Stimulated activated memory B cell treated with anti-CD40 and anti-IgM and Interleukin-4, amounts not matched to agents 10 μg/mL and 1 μg/mL and 100 μg/mL, for 72 hours (primary cell): ENCODE data around the gene NCAPG2.

Source experiments
- ATAC-seq: fragments of 150-1000 bp; cut with Tn5 transposase; 2 replicates; pipeline ENCODE4 v1.10.0; 2021
- H3K27ac Mint-ChIP-seq: one replicate; pipeline ENCODE4 v1.8.0; 2022; ENCODE audit warnings: mild to moderate bottlenecking, mixed read lengths
- H3K27me3 Mint-ChIP-seq: one replicate; pipeline ENCODE4 v1.8.0; 2022; ENCODE audit warnings: mixed read lengths
- H3K36me3 Mint-ChIP-seq: one replicate; pipeline ENCODE4 v1.8.0; 2022; ENCODE audit warnings: mixed read lengths
- H3K4me1 Mint-ChIP-seq: one replicate; pipeline ENCODE4 v1.8.0; 2022; ENCODE audit warnings: mixed read lengths
- H3K4me3 Mint-ChIP-seq: one replicate; pipeline ENCODE4 v1.8.0; 2022; ENCODE audit warnings: mild to moderate bottlenecking, moderate library complexity, mixed read lengths
- H3K9me3 Mint-ChIP-seq: one replicate; pipeline ENCODE4 v1.8.0; 2022; ENCODE audit warnings: mixed read lengths

NCAPG2 gene

GRCh38 chr7:158704524-158705233, at the start of gene NCAPG2:
Gene NCAPG2, minus strand, starts transcription at chr7:158704804. Its CDS starts 2,905 bp downstream, at chr7:158701899.
- Mint-ChIP-seq H3K36me3 (peaks cover 9% of the 10 kb centered on the region), H3K27me3 (no peaks in the 10 kb centered on the region), H3K4me3 (peak within 1 kb of the TSS; percentile 93), H3K4me1 (peaks cover 24% of the 10 kb centered on the region), H3K27ac (peak within 1 kb of the TSS; percentile 96), H3K9me3 (peaks cover 5% of the 10 kb centered on the region)
- ATAC-seq = peak; percentile 99

GRCh38 chr7:158753900-158754299, 49.3 kb upstream of the NCAPG2 start:
- Mint-ChIP-seq H3K27ac (no peak overlapping the region), H3K9me3 (no peaks in the 10 kb centered on the region), H3K27me3 (no peaks in the 10 kb centered on the region), H3K4me3 (no peak overlapping the region), H3K36me3 (peaks cover 44% of the 10 kb centered on the region), H3K4me1 (no peaks in the 10 kb centered on the region)
- no peak for ATAC-seq

GRCh38 chr7:158751751-158752150, 47.1 kb upstream of the NCAPG2 start:
- H3K27ac Mint-ChIP-seq = no peak overlapping the region
- no peaks in the 10 kb centered on the region for H3K9me3 Mint-ChIP-seq
- H3K27me3 Mint-ChIP-seq = no peaks in the 10 kb centered on the region
- H3K4me1 Mint-ChIP-seq = no peaks in the 10 kb centered on the region
- peaks cover 36% of the 10 kb centered on the region for H3K36me3 Mint-ChIP-seq
- no peak overlapping the region for H3K4me3 Mint-ChIP-seq
- ATAC-seq = no peak

- Mint-ChIP-seq H3K9me3 (no peaks in the 10 kb centered on the region), H3K4me3 (no peak overlapping the region), H3K36me3 (peaks cover 37% of the 10 kb centered on the region), H3K4me1 (no peaks in the 10 kb centered on the region), H3K27me3 (no peaks in the 10 kb centered on the region), H3K27ac (no peak overlapping the region)
- no peak for ATAC-seq
Observed at GRCh38 chr7:158751199-158751598, 46.6 kb upstream of the NCAPG2 start.

GRCh38 chr7:158750702-158751101, 46.1 kb upstream of the NCAPG2 start:
- Mint-ChIP-seq H3K4me1 (no peaks in the 10 kb centered on the region), H3K9me3 (no peaks in the 10 kb centered on the region)

GRCh38 chr7:158749396-158749795, 44.8 kb upstream of the NCAPG2 start:
- Mint-ChIP-seq H3K9me3 (no peaks in the 10 kb centered on the region), H3K27ac (no peak overlapping the region), H3K27me3 (no peaks in the 10 kb centered on the region), H3K4me1 (no peaks in the 10 kb centered on the region), H3K4me3 (no peak overlapping the region), H3K36me3 (peaks cover 36% of the 10 kb centered on the region)
- no peak for ATAC-seq

More at GRCh38 chr7:158750702-158751101, 46.1 kb upstream of the NCAPG2 start:
- ATAC-seq = no peak
- Mint-ChIP-seq H3K27me3 (no peaks in the 10 kb centered on the region), H3K4me3 (no peak overlapping the region), H3K27ac (no peak overlapping the region), H3K36me3 (peaks cover 39% of the 10 kb centered on the region)

GRCh38 chr7:158748335-158748734, 43.7 kb upstream of the NCAPG2 start:
- Mint-ChIP-seq H3K9me3 (no peaks in the 10 kb centered on the region), H3K4me1 (no peaks in the 10 kb centered on the region), H3K27me3 (no peaks in the 10 kb centered on the region), H3K4me3 (no peak overlapping the region), H3K27ac (no peak overlapping the region), H3K36me3 (peaks cover 46% of the 10 kb centered on the region)
- ATAC-seq = no peak

GRCh38 chr7:158747408-158747807, 42.8 kb upstream of the NCAPG2 start:
- ATAC-seq = no peak
- Mint-ChIP-seq H3K27ac (no peak overlapping the region), H3K36me3 (peaks cover 55% of the 10 kb centered on the region), H3K4me3 (no peak overlapping the region), H3K4me1 (no peaks in the 10 kb centered on the region), H3K27me3 (no peaks in the 10 kb centered on the region), H3K9me3 (no peaks in the 10 kb centered on the region)

- Mint-ChIP-seq H3K4me1 (no peaks in the 10 kb centered on the region), H3K36me3 (peaks cover 60% of the 10 kb centered on the region), H3K27me3 (no peaks in the 10 kb centered on the region), H3K9me3 (no peaks in the 10 kb centered on the region), H3K27ac (no peak overlapping the region), H3K4me3 (no peak overlapping the region)
- ATAC-seq = no peak
Observed at GRCh38 chr7:158746957-158747356, 42.4 kb upstream of the NCAPG2 start.

GRCh38 chr7:158745057-158745715, 40.6 kb upstream of the NCAPG2 start:
- Mint-ChIP-seq H3K27me3 (no peaks in the 10 kb centered on the region), H3K4me3 (no peak overlapping the region), H3K36me3 (peaks cover 76% of the 10 kb centered on the region), H3K4me1 (no peaks in the 10 kb centered on the region), H3K9me3 (no peaks in the 10 kb centered on the region), H3K27ac (no peak overlapping the region)
- ATAC-seq = no peak

- H3K4me1 Mint-ChIP-seq = no peaks in the 10 kb centered on the region
- no peak overlapping the region for H3K4me3 Mint-ChIP-seq
- H3K36me3 Mint-ChIP-seq = peaks cover 77% of the 10 kb centered on the region
- H3K27ac Mint-ChIP-seq = no peak overlapping the region
- no peaks in the 10 kb centered on the region for H3K27me3 Mint-ChIP-seq
- ATAC-seq = no peak
- H3K9me3 Mint-ChIP-seq = no peaks in the 10 kb centered on the region
Observed at GRCh38 chr7:158744070-158744469, 39.5 kb upstream of the NCAPG2 start.

GRCh38 chr7:158743219-158743618, 38.6 kb upstream of the NCAPG2 start:
- peaks cover 80% of the 10 kb centered on the region for H3K36me3 Mint-ChIP-seq
- no peak overlapping the region for H3K4me3 Mint-ChIP-seq
- H3K27ac Mint-ChIP-seq = no peak overlapping the region
- no peaks in the 10 kb centered on the region for H3K27me3 Mint-ChIP-seq
- no peaks in the 10 kb centered on the region for H3K9me3 Mint-ChIP-seq
- no peaks in the 10 kb centered on the region for H3K4me1 Mint-ChIP-seq
- ATAC-seq = no peak

GRCh38 chr7:158742065-158742821, 37.6 kb upstream of the NCAPG2 start:
- no peaks in the 10 kb centered on the region for H3K27me3 Mint-ChIP-seq
- H3K27ac Mint-ChIP-seq = no peak overlapping the region
- no peaks in the 10 kb centered on the region for H3K9me3 Mint-ChIP-seq
- no peak overlapping the region for H3K4me3 Mint-ChIP-seq
- no peak for ATAC-seq
- no peaks in the 10 kb centered on the region for H3K4me1 Mint-ChIP-seq
- peaks cover 81% of the 10 kb centered on the region for H3K36me3 Mint-ChIP-seq

- Mint-ChIP-seq H3K4me1 (no peaks in the 10 kb centered on the region), H3K9me3 (no peaks in the 10 kb centered on the region), H3K4me3 (no peak overlapping the region), H3K27me3 (no peaks in the 10 kb centered on the region), H3K27ac (no peak overlapping the region), H3K36me3 (peaks cover 73% of the 10 kb centered on the region)
- ATAC-seq = no peak
Observed at GRCh38 chr7:158741294-158741666, 36.7 kb upstream of the NCAPG2 start.

- peaks cover 72% of the 10 kb centered on the region for H3K36me3 Mint-ChIP-seq
- no peaks in the 10 kb centered on the region for H3K4me1 Mint-ChIP-seq
- H3K27me3 Mint-ChIP-seq = no peaks in the 10 kb centered on the region
- H3K27ac Mint-ChIP-seq = no peak overlapping the region
- ATAC-seq = no peak
- H3K9me3 Mint-ChIP-seq = no peaks in the 10 kb centered on the region
- no peak overlapping the region for H3K4me3 Mint-ChIP-seq
Observed at GRCh38 chr7:158740657-158741293, 36.2 kb upstream of the NCAPG2 start.
